Measurements from ENCODE around the gene GDF2.

Gene GDF2

GRCh38 chr10:47376522-47377220, 54.4 kb downstream of the GDF2 start:
- no peak for DNase-seq (ENCODE audit: low read depth)
- no peak overlapping the region for H3K4me3 ChIP-seq (ENCODE audit: low read length)
- TF ChIP-seq, protein P1, sequence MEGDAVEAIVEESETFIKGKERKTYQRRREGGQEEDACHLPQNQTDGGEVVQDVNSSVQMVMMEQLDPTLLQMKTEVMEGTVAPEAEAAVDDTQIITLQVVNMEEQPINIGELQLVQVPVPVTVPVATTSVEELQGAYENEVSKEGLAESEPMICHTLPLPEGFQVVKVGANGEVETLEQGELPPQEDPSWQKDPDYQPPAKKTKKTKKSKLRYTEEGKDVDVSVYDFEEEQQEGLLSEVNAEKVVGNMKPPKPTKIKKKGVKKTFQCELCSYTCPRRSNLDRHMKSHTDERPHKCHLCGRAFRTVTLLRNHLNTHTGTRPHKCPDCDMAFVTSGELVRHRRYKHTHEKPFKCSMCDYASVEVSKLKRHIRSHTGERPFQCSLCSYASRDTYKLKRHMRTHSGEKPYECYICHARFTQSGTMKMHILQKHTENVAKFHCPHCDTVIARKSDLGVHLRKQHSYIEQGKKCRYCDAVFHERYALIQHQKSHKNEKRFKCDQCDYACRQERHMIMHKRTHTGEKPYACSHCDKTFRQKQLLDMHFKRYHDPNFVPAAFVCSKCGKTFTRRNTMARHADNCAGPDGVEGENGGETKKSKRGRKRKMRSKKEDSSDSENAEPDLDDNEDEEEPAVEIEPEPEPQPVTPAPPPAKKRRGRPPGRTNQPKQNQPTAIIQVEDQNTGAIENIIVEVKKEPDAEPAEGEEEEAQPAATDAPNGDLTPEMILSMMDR (conservative IDR thresholded peaks at IDR 0.05; ENCODE audit: low read length) = no peak

All from AG10803 (cell line).